Measurements from ENCODE around the gene C6orf120. TPM values are rescaled to one million over a fixed set of nuclear protein-coding genes. Genes with fewer than 3 reads are reported as not detected.

C6orf120 gene
- total RNA-seq, 1 donor from 2014 or later = 41.2 TPM

DNA sequence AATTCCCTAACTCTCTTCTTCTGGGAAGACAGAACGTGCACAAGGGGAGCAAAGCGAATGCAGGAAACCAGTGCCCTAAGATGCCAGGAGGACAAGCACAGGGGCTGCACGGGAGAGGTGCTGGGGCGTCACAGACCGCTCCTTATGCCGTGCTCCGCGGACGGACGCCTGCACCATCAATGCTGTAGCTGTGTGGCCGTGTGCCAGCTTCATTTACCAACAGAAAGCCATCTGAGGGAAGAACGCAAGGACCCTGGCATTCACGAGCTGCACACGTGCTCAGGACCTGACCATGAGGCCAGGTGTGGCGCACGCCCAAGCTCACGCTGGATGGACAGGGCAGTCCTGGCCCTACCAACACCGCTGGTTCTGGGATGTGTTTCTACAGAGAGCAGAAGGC, 35.5 kb upstream of the C6orf120 start:
- TF ChIP-seq, protein P1, sequence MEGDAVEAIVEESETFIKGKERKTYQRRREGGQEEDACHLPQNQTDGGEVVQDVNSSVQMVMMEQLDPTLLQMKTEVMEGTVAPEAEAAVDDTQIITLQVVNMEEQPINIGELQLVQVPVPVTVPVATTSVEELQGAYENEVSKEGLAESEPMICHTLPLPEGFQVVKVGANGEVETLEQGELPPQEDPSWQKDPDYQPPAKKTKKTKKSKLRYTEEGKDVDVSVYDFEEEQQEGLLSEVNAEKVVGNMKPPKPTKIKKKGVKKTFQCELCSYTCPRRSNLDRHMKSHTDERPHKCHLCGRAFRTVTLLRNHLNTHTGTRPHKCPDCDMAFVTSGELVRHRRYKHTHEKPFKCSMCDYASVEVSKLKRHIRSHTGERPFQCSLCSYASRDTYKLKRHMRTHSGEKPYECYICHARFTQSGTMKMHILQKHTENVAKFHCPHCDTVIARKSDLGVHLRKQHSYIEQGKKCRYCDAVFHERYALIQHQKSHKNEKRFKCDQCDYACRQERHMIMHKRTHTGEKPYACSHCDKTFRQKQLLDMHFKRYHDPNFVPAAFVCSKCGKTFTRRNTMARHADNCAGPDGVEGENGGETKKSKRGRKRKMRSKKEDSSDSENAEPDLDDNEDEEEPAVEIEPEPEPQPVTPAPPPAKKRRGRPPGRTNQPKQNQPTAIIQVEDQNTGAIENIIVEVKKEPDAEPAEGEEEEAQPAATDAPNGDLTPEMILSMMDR (conservative IDR thresholded peaks at IDR 0.05; ENCODE audit: low read depth, low read length) = no peak
- no peak for DNase-seq (ENCODE audit: low read depth)
- no peak overlapping the region for H3K4me3 ChIP-seq (ENCODE audit: low read depth, low read length)

DNA sequence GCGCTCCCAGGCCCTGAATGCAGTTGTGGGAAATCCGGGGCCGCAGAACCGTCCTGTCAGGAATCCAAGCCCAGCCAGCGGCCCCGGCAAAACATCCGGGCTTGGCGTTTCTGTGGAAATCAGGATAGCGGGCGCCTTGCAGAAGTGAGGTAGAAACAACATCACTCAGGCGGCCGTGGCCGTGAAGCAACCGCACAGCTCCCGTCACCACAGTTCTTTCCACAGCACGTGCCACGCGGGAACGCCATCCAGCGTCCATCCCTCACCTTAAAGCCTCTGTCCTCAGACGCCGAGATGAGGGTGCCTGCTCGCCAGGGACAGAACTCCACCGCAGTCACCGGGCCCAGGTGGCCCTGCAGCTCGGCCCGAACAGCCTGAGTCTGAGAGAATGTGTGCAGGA, 34.2 kb upstream of the C6orf120 start:
- TF ChIP-seq, protein P1 (conservative IDR thresholded peaks at IDR 0.05; ENCODE audit: low read depth, low read length) = no peak
- no peak for DNase-seq (ENCODE audit: low read depth)
- no peak overlapping the region for H3K4me3 ChIP-seq (ENCODE audit: low read depth, low read length)

DNA sequence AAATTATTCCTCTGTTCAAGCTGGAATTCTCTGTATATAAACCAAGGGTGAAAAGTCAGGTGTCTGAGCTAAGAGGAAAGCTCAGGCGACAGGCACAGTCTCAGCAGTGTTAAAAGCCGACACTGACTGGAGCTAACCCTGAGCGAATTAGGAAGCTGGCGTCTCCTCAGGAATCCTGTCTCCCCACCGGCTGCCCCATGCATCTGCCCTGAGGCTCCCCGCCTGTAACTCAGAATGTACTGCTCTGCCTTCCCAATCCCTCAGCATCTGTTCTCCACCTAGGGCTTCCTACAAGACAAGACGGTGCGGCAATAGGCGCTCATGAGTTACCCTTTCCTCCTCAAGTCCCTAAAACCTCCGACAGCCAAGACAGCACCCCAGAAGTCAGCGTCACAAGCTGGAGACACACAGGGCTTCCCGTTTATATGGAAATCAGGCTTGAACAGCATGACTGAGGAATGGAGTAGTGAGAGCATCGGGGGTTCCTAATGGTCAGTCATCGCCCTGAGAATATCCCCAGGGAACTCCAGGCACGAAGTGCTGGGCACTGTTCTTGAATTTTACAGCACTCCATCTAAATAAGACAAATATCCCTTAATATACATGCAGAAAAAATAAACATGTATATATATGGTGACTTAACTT, 33.6 kb upstream of the C6orf120 start:
- no peak overlapping the region for H3K4me3 ChIP-seq (ENCODE audit: low read depth, low read length)
- TF ChIP-seq, protein P1 (conservative IDR thresholded peaks at IDR 0.05; ENCODE audit: low read depth, low read length) = no peak
- DNase-seq (ENCODE audit: low read depth) = no peak

DNA sequence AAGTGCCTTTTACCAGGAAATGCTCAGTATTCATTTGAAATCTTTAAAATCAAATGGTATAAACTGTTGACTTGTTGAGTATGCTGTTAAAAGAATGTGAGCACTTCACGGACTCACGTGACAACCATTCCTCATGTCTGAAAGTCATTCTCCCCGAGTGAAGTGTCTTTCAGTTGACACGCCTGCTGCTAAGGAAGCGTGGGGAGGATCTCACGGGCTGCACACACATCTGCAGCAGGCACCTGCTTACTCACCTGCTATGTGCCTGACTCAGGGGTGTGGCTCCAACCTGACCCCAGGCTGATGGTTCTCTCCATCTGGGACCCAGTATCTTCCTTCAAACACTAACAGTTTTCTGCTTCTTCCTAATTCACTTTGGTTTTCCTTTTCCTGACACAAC, 32.8 kb upstream of the C6orf120 start:
- DNase-seq (ENCODE audit: low read depth) = no peak
- TF ChIP-seq, protein P1 (conservative IDR thresholded peaks at IDR 0.05; ENCODE audit: low read depth, low read length) = no peak
- no peak overlapping the region for H3K4me3 ChIP-seq (ENCODE audit: low read depth, low read length)

DNA sequence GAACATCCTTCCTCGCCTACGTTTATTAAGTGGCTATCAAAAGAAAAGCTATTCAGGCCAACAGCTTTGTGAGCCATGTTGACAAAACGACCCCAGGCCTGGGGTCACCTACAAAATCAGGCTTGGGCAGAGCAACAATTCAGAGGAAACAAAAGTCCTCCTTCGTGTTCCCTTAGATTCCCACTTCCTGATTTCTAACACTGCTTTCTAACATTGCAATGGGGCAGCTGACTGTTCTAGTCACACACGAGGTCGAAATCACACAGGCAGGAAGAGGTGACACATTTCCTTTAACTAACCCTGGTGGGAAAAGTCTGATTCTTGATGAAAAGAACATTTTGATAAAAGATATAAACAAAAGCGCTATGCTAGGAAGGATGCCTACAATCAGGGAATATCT, 32.0 kb upstream of the C6orf120 start:
- no peak for DNase-seq (ENCODE audit: low read depth)
- TF ChIP-seq, protein P1 (conservative IDR thresholded peaks at IDR 0.05; ENCODE audit: low read depth, low read length) = no peak
- no peak overlapping the region for H3K4me3 ChIP-seq (ENCODE audit: low read depth, low read length)

DNA sequence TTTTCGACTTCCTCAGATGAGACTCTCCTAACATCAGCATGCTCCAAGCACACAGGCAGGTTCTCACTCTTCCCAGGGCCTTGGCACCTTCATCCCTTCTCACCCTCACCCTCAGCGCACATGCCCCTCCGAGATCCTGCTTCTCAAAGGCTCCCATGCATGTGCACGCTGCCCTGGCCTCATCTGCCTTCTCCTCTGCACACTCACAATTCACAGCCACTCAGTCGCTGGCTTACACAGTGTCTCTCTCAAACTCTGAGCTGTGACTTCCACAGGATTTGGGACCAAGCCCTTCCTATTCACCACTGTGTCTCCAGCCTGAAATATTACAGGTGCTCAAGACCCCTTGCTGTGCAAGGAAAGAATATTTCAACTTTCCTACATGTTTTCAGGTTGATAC, 30.4 kb upstream of the C6orf120 start:
- no peak overlapping the region for H3K4me3 ChIP-seq (ENCODE audit: low read depth, low read length)
- DNase-seq (ENCODE audit: low read depth) = no peak
- TF ChIP-seq, protein P1 (conservative IDR thresholded peaks at IDR 0.05; ENCODE audit: low read depth, low read length) = no peak

DNA sequence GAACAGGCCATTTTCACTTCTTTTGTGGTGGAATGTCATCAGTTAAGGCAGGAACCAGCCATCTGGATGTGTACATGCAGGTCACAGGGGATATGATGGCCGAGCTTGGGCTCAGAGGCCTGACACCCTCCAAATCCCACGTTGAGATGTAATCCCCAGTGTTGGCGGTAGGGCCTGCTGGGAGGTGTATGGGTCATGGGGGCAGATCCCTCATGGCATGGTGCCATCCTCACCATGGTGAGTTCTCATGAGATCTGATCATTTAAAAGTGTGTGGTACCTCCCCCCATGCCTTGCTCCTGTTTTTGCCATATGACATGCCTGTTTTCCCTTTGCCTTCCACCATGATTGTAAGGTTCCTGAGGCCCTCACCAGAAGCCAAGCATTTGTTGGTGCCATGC, 26.9 kb upstream of the C6orf120 start:
- TF ChIP-seq, protein P1 (conservative IDR thresholded peaks at IDR 0.05; ENCODE audit: low read depth, low read length) = no peak
- DNase-seq (ENCODE audit: low read depth) = no peak
- no peak overlapping the region for H3K4me3 ChIP-seq (ENCODE audit: low read depth, low read length)

Data from epithelial cell of proximal tubule (primary cell).